Inferior parietal cortex (tissue), 1 donor: Measurements from ENCODE around the gene FAH.

Experiments used
- DNase-seq: peaks from one replicate; pipeline ENCODE4 v3.0.0-alpha.2; 2016; ENCODE audit errors: extremely low spot score

FAH gene

DNA sequence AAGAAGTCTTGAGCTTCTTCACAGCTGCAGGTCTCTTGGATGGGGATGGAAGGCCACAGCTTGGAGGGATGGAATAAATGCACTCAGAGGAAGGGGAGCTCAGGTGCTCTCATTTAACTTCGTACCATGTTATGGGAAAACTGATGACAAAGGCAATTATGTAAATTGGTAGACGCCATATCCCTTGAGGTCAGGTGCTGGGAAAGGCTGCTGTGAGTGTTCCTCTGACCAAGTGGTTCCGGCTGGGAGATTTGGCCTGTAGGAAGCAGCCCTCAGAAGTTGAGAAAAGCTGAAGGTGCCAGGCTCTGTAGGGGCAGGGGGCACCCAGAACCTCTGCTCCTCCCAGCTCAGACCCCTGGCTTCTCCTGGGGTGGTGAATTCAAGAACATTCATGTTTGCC, 47.1 kb downstream of the FAH start:
- no peak for DNase-seq

DNA sequence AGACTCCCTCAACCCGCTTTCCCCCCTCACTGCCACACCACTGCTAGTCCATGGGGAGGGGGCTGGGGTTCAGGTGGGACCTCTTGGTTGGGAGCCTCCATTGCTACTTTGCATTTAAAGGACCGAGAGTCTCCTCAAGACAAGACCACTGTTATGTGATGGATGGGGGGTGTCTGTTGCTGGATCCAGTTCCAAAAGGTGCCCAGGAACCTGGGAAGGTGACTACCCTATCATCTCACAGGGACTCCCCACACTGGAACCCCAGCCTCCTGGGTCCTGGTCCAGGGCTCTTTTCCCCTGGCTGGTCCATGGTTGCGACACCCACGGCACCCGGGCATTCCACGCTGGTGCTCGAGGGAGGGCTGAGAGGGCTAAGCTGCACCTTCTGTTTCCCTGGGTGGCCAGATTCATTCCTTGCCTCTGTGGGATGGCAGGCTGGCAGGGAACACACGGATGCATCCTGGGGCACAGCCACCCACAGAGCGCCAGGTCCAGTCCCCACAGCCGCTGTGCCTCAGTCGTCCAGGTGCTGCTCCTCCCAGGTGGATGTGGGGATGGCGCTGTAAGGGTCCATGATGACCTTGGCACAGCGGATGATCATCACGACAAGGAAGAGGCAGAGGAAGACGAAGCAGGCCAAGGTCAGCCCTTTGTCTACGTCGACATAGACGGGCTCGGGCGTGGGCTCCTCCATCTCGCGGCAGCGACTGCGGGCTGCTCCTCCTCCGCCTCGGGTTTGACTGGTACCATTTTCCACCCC, 48.6 kb downstream of the FAH start:
- DNase-seq, result no peak

DNA sequence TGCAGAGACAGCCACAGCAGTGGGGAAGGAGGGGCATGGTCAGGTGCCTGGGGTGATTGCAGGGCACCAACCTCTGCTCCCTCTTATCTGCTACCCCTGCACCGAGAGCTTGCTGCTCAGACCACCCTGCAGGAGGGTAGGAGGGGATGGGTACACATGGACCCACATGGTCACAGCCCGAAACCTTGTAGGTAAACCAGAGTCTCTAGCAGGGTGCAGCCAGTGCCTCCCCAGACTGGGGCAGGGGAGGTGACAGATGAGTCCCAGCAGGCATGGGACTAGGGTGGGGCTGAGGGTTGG, 49.2 kb downstream of the FAH start:
- DNase-seq, result no peak

DNA sequence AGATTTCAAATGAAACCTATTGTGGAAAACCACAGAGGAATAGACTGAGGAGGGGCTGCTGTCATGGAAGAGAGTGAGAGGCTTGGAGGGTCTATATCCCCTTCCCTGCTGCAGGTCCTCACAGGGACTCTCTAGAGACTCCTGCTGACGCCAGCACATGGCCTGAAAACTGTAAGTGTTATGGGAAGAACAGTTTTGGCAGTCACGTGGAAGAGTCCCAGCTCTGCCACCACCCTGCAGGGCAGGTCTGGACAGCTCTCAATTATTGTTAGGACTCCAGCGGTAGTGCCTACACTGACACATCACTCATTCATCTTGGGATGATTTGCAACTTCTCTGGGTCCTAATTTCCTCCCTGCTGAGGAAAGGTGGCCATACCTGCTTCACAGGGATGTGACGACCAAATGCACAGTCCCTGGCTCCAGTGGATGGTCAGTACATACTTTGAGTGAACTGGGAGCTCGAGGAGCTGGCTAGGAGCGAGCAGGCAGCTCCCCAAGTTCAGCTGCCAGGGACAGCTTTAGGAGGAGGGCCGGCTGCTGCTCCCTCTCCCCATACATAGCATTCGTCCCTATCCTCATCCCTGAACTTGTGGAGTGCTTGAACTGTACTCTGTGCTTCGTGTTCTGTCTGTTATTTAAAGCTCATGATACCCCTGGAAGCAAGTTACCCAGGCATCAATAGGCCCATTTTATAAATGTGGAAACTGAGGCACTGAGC, 50.0 kb downstream of the FAH start:
- DNase-seq, result no peak

DNA sequence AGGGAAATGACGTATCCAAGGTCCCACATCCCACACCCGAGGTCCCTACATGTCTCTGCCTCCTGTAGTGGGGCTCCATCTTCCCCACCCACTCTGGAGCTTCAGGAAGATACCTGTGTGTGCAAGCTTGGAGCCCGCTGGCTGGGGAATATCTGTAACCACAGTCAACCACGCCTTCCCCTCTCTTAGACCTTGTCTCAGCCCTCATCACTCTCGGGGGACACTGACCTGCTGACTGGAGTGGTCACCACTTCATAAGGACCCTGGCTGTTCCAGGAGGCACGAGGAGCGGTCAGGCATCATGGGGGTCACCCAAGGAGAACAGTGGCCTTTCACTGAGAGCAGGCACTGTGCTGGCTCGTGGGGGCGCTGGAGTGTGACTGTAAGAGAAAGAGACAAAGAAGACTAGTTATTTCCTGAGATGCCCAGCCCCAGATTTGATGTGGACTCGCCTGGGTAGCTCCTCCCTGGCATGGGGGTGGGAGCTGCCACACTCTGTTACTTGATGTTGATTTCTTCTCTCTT, 50.6 kb downstream of the FAH start:
- DNase-seq, result no peak

DNA sequence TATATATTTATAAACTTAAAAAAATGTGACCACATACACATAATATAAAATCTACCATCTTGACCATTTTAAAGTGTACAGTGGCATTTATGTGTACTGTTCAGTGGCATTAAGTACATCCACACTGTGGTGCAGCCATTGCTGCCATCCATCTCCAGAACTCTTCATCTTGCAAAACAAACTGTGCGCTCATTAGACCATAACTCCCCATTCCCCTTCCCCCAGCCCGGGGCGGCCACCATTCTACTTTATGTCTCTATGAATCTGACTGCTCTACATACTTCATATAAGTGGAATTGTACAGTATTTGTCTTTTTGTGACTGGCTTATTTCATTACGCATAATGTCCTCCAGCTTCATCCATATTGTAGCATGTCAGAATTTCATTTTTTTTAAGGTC, 51.4 kb downstream of the FAH start:
- DNase-seq, result no peak

DNA sequence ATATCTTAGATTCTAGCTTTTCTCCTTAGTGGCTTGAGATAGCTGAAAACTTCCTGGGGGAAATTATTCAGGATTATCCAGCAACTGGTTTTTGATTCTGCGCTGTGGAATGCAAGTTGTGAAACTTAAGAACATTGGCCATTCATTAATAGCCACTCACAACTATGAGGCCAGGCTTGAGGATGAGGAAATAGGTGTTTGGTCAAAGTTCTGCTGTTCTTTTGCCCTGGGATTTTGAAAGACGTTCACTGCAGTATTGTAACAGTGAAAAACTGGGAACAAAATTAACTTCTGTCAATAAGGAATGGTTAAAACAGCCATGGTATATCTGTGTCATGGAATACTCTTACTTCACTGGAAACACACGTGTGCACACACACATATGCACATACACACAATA, 55.1 kb downstream of the FAH start:
- DNase-seq, result no peak

DNA sequence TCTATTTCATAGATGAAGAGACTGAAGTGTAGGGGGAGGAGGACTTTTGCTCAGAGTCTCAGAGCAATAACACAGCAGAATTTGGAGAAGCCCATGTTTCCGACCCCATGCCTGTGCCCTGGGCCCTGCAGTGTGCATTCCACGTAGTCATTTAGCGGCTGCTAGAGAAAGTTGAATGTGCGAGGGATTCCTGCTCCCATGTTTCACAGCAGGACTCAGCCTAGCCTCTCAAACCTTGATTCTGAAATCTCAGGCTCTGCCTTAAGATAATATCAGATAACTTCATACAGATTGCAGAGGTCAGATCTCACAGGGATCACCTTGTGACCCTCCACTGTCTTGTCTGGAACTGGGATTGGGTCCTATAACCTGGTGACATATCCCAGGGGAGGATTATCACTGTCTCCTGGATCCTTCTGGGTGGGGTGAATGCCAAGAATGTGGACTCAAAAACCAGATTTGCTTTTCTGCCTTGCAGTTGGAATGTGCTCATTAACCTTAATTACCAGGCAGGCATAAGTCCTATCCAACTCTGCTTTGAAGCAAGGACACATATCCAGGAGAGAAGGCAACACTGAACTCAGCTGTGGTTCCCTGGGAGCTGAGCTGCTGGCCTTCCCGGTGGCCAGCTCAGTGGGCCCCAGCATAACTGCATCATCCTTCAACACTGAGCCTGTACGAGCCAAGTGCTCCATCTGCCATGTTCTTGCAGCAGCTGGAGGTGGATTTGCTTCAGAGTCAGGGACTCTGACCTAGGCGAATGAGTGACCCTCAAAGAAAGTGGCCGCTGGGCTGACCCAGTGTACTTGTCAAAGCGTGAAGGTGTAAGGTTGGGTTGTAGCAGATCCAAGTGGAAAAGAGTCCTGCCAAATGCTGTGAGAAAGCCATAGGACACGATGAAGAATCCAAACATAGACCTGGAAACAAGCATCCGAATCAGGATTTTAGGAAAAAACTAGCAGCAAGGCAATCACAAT, 56.2 kb downstream of the FAH start:
- no peak for DNase-seq

DNA sequence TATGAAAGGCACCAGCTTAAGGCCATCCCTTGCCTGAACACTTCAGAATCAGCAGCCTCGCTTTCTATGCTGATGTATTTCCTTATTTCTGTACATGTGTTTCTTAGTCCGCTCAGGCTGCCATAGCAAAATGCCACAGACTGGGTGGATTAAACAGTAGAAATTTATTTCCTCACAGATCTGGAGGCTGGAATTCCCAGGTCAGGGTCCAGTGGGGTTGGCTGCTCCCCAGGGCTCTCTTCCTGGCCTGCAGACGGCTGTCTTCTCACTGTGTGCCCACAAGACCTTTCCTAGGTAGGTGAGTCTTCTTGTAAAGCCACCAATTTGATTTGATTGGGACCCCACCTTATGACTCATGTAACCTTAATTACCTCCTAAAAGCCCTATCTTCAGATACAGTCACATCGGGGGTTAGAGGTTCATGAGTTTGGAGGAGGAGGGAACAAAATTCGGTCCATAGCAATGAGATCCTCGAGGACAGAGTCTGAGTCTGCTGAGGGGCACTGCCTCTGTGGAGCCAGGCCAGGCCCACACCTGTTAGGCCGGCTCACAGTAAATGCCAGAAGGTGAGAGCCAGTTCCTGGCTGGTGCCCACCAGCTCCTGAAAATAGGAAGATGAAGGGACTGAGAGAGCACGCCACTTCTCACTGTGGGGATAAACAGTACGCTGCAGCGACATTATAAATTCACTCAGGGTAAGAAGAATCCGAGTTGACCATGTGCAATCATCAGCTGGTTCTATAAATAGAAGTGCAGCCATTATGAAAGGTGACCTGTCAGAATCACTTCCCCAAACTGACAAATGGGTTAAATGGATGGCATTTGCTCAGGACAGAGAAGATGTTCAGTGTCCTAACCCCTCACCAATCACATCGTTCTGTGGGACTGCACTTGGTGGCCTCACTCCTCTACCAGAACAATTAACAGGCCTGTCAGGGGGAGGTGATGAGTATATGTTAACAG, 58.1 kb downstream of the FAH start:
- no peak for DNase-seq

DNA sequence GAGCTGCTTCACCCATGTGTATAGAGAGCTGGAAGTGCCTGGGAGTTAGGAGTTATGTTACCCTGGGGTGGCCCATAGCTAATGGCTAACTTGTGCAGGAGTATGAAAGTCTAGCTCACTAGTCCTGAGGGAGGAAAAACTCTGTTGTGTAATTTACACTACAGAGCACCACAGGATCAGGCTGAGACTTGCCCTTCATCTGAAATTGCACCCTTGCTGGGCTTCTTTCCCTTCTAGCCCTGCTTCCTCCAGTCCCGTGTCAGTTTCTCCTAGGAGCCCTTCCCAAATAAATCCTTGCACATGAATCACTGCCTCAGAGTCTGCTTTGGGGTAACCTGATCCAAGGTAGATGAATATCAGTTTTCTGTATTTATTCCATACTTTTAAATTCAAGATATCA, 59.2 kb downstream of the FAH start:
- no peak for DNase-seq

DNA sequence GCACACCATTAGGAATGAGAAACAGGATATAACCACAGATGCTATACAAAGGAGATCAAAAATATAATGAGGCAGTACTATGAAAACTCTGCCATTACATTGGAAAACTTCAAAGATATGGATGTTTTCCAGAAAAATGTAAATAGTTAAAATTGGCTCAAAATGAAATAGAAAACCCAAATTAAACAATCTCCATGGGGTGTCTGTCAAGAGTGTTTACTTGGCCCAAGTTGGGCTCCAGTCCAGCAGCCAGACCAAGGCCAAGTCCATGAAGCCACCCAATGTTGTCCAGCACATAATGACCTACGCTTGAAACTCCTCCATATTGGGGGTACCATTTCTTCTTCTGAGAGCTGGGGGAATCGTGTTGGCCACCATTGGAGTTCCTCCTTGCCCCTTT, 62.1 kb downstream of the FAH start:
- no peak for DNase-seq

DNA sequence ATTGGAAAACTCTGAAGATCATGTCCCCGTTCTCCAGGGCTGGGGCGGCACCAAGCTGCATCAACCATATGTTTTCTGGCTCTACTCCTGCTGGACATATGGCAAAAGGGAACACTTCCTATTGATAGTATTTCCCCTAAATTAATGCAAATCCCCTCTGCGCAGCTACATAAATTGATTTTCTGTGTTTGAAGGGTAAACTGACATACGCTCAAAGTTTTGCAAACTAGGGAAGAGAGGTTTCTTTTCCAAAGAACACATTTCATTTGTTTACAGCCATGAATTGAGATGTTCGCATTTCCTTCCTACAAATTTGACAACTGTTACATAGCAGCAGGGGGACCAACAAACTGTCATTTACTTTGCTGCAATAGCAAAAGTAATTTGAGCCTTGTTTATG, 63.3 kb downstream of the FAH start:
- DNase-seq, result no peak

DNA sequence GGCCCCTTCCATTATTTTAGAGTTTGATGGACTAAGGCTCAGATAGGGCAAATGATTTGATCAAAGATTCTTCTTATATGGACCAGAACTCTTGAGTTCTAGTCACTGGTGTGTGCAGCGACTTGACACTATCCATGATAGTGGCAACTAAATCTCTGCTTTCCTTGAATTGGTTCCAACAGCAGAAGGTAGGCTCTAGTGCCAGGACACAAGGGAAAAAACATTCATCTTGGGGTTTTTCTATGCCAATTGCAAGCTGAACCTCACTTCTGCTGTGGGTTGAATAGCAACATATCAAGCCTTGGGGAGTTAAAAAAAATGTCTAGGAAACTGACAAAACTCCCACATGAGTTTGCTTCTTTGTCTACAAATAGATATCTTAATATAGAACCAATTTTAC, 64.1 kb downstream of the FAH start:
- DNase-seq, result no peak

DNA sequence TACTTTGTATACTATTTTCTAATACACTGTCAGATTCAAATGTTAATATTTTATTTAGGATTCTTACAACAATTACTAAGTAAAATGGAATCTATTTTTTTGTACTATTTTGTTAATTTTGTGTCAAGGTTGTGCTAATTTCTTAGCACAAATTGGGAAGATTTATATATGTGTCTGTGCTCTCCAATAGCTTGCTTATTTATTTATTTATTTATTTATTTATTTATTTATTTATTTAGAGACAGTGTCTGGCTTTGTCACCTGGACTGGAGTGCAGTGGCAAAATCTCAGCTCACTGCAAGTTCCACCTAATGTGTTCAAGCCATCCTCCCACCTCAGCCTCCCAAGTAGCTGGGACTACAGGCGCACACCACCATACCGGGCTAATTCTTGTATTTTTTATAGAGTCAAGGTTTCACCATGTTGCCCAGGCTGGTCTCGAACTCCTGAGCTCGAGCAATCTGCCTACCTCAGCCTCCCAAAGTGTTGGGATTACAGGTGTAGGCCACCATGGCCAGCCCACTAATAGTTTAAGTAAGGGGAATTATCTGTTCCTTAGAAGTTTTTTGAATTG, 64.6 kb downstream of the FAH start:
- no peak for DNase-seq

DNA sequence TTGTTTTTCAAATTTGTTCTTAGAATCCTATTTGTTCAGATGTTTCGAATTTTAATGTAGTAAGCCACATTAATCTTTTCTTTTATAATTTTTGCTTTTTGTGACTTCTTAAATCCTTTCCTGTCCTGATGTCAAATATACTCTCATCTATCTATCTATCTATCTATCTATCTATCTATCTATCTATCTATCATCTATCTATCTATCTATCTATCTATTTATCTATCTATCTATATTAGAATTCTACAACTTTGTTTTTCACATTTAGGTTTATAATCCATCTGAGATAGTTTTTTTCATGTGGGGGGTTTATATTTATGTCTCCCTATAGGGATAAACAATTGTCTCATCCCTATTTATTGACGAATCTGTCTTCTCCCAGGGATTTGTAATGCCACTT, 67.2 kb downstream of the FAH start:
- no peak for DNase-seq

DNA sequence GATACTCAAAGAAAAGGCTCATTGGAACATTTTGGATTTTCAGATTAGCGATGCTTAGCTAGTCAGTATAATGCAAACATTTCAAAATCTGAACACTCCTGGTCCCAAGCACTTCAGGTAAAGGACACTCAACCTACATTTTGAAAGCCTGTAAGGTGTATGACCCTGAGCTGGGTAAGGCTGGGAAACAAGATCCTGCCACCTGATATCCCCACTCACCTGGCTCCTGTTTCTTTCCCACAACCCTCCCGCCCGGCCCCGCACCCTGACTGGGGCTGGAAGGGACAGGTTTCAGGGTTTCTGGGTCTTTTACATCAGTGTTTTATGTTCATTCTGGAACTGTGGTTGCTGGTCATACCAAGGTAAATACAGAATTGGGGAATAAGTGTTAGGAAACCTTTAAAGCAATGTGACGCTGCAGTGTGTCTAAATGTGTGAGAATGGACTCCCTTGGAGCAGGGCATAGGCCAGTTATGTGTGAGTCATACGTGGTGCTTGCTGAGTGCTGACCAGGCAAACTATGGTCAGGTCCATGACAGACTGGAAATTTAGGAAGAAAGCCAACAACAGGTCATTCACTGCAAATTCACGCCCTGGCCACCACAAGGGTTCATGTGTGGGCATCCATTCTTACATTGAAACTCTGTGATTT, 76.3 kb downstream of the FAH start:
- DNase-seq, result no peak

DNA sequence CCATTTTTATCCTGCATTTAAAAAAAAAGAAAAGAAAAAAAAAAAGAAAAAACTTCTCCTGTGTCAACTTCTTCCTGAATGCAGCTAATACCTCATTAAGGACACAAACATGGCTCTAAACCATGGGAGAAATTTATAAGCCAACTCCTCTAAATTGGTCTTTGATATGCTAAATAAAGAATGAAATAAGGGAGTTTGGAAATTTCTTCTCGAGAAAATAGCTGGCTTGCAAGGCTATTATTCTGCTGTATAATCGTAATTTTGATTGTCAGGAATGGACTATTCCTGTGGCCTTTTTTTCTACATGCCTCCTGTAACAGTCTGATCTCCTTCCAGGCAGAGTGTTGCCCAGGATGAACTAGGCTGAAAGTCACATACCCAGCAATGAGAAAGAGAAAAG, 78.6 kb downstream of the FAH start:
- no peak for DNase-seq

DNA sequence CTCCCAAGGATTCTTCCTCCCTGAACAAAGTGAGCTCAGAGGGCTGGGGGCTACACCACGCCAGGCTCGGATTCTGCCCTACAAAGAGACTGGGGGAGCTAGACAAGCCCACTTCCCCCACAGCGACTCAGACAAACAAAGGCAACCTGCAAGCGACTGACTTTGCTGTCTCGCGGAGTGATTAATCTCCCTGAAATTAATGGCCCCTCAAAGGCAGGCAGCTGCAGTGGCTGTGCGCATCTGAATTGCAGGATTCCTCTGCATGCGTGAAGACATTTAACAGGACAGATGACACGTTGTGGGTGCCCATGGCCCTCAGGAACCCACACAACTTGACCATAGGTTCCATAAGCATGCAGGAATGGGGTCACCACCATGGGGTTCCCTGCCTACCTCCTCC, 80.8 kb downstream of the FAH start:
- DNase-seq, result no peak

DNA sequence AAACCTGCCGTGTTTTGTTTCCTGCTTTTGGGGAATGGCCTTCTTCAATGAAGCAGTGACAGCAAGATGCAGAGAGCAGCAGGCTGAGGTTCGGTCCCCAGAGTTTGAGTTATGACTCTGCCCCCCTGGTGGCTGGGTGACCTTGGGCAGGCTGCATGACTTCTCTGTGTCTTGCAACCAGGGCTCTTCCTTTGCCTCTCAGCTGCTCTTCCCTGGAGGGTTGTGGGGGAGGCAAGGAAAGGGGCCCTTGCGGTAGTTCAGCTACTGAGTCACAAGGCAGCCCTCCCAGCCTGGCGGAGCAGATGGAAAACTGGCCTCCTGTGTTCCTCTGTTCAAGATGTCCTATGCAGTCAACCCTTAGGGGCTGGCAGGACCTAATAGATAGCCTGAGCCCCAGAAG, 82.1 kb downstream of the FAH start:
- DNase-seq, result no peak
